Activated CD4-positive, alpha-beta memory T cell treated with anti-CD3 and anti-CD28 coated beads for 36 hours (primary cell): ENCODE measurements around the gene PPP1R3D. TPM values are rescaled to one million over a fixed set of nuclear protein-coding genes. Genes with fewer than 3 reads are reported as not detected.

Source experiments
- CTCF ChIA-PET: fragments of 350-600 bp; sonication (Branson Sonifier 250); formaldehyde crosslinking; loops from one replicate; lab custom pipeline; 2021; ENCODE audit warnings: antibody characterized with exemption, inconsistent platforms; lab: Charles Lee
- POLR2A ChIA-PET: fragments of 350-600 bp; sonication (Branson Sonifier 250); formaldehyde crosslinking; loops from one replicate; lab custom pipeline; 2021; ENCODE audit warnings: antibody characterized with exemption; lab: Charles Lee
- DNase-seq: peaks from one replicate; pipeline ENCODE4 v3.0.0-alpha.2; 2020
- H3K27ac Mint-ChIP-seq: one replicate; pipeline ENCODE4 v1.8.0; 2021; ENCODE audit warnings: mixed read lengths
- H3K27me3 Mint-ChIP-seq: one replicate; pipeline ENCODE4 v1.8.0; 2021; ENCODE audit warnings: mixed read lengths
- H3K36me3 Mint-ChIP-seq: one replicate; pipeline ENCODE4 v1.8.0; 2021; ENCODE audit warnings: mixed read lengths
- H3K4me1 Mint-ChIP-seq: one replicate; pipeline ENCODE4 v1.8.0; 2021; ENCODE audit warnings: low read depth, mixed read lengths
- H3K4me3 Mint-ChIP-seq: one replicate; pipeline ENCODE4 v1.8.0; 2021; ENCODE audit warnings: mild to moderate bottlenecking, mixed read lengths
- H3K9me3 Mint-ChIP-seq: one replicate; pipeline ENCODE4 v1.8.0; 2021; ENCODE audit warnings: mixed read lengths
- intact Hi-C: fragments of 100-400 bp; cut with micrococcal nuclease; formaldehyde crosslinking; loops from one replicate; pipeline ENCODE4 v1.15.1; 2023
- total RNA-seq, 2 experiments: library from RNA; stranded (reverse); gene quantifications; one replicate each; pipeline ENCODE4 v1.2.3, GENCODE V29; 2021

Gene PPP1R3D
- total RNA-seq, 2 experiments from 2014 or later, result 5.7 TPM

DNA sequence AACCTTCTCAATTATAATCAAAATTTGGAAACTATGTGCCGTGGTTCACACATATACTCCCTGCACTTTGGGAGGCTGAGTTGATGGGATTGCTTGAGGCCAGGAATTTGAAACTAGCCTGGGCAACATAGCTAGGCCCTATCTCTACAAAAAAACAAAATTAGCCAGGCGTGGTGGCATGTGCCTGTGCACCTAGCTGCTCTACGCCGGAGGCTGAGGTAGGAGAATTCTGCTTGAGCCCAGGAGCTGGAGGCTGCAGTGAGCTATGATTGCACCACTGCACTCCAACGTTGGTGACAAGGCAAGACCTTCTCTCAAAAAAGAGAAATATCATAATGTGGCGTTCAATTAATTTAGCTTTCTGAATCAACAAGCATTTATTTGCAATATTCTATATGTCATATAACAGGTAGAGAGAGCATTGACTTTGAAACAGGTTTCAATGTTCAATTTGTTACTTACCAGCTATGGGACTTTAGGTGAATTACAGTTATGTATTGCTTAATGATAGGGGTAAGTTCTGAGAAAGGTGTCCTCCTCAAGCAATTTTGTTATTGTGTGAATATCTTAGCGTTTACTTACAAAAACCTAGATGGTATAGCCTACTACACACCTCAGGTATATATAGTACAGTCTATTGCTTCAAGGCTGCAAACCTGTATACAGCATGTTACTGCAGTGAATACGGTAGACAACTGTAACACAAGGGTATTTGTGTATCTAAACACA lies 4.5 kb downstream of the PPP1R3D start:
- ChIA-PET POLR2A (interaction anchor here (1.4 kb wide), 1 partner anchor 8 kb away, joined by 3 read pairs; no protein-coding TSS in a partner anchor), CTCF (interaction anchor here (1.1 to 3.7 kb wide), 9 partner anchors 10 to 376 kb away, joined by 3 to 66 read pairs (median 5); no protein-coding TSS in a partner anchor)
- intact Hi-C loops, result no loop called here
- Mint-ChIP-seq H3K27me3 (no peaks in the 10 kb centered on the region), H3K27ac (no peak overlapping the region), H3K4me1 (peaks cover 31% of the 10 kb centered on the region), H3K4me3 (no peak overlapping the region), H3K36me3 (peaks cover 7% of the 10 kb centered on the region), H3K9me3 (no peaks in the 10 kb centered on the region)
- DNase-seq, result no peak

DNA sequence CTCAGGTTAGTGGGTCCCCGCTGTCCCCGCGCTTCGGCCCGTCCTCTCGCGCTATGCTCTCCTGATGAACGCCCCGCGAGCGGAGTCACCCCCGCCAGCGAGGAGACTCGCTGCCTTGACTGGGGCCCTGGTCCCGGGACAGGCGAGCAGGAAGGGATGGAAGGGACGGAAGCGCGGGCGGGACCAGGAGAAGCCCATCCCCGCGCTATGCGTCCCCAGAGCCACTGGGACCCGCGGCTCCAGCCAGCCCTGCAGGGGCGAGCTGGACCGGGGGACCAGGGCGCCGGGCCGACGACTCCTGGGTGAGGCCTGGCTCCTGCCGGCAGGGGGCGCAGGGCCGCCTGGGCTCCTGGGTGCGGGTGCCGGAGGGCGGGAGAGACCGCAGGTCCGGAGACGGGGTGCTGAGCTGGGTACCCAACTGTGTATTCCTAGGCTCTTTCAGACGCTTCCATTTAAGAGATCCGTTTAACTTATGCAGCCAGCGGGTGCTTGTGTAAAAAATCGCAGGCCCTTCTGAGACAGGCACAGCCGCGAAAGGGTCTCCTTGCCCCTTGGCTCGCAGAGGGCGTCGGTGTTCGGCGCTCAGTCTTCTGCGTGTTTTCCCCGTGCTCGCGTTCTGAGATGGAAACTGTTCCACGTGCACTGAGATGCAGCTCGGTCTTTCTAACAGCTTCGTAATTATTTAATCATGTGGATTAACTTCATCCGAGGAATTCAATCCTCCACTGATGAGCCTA lies 6.1 kb downstream of the PPP1R3D start:
- H3K4me1 Mint-ChIP-seq, result peaks cover 31% of the 10 kb centered on the region
- H3K27ac Mint-ChIP-seq, result peak overlapping the region; percentile 42
- H3K9me3 Mint-ChIP-seq, result no peaks in the 10 kb centered on the region
- H3K4me3 Mint-ChIP-seq, result peak overlapping the region; percentile 69
- ChIA-PET CTCF (interaction anchor here (0.5 to 3.7 kb wide), 21 partner anchors 8 to 419 kb away, joined by 3 to 66 read pairs (median 4); no protein-coding TSS in a partner anchor), POLR2A (interaction anchor here (1.4 kb wide), 1 partner anchor 10 kb away, joined by 3 read pairs; no protein-coding TSS in a partner anchor)
- H3K36me3 Mint-ChIP-seq, result peaks cover 7% of the 10 kb centered on the region
- intact Hi-C loops, result no loop called here
- peak; percentile 84 for DNase-seq
- H3K27me3 Mint-ChIP-seq, result no peaks in the 10 kb centered on the region

DNA sequence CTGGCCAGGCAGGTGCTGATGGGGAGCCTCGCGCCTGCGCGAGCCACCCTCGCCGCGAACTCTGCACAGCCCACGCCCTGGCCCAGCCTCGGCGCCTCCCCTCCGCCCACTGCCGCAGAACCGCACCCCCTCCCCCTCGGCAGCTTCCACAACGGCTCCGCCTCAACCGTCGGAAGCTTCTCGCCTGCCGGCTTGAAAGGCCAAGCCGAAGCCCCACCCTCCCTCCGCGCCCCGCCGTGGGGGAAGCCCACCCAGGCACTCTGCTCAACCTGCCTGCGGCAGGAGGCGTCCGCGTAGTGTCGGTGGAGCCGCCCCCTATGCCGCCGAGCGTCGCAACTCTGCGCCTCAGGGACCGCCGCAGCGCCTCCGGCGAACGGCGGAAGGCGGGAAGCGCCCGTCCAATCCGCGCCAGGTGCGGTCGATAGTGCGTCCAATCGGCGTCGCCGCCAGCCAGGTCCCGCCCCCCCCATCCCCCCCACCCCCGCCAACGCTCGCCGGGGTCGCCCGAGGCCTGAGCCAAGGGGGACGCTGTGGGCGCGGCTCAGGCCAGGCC lies 6.7 kb downstream of the PPP1R3D start, which contains the start of gene SYCP2:
TSS of gene SYCP2 (minus strand) at position 342 of the 553 bp plus-strand sequence. CDS start 11,224 bp downstream, outside the sequence.
- POLR2A ChIA-PET, result no interaction called here
- intact Hi-C loops, result no loop called here
- H3K27ac Mint-ChIP-seq, result peak within 1 kb of the TSS; percentile 42

DNA sequence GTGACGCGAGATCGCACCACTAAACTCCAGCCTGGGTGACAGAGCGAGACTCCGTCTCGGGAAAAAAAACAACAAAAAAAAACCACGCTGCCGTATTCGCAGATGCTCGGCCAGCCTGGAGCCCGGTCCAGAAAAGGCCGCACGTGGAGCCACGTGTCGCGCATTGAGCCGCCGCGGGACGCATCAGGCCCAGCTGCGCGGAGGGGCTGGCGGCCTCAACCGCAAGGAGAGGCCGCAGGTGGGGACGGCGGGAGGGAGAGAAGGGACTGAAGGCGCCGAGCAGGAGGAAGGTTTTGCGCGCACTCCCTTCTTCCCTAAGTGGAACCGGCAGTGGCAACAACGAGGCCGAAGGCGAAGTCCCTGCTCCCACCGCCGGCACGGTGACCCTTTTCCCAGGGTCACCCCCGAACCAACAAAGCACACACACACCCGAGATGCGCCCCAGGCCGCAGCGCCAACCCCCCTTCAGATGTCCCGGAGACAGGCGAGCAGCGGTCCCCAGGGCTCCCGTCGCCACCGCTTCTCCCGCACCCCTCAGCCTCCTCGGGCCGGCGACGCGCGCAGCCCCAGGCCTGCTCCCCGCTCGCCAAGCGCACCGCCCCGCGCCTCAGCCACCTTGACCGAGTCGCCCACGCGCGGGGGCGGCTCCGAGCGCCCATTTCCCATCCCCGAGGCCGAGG lies 7.3 kb downstream of the PPP1R3D start:
- no peaks in the 10 kb centered on the region for H3K9me3 Mint-ChIP-seq
- H3K36me3 Mint-ChIP-seq, result no peaks in the 10 kb centered on the region
- no peak for DNase-seq
- CTCF ChIA-PET, result no interaction called here
- no peak overlapping the region for H3K27ac Mint-ChIP-seq
- POLR2A ChIA-PET, result no interaction called here
- H3K27me3 Mint-ChIP-seq, result no peaks in the 10 kb centered on the region
- intact Hi-C loops, result no loop called here
- peak overlapping the region; percentile 46 for H3K4me3 Mint-ChIP-seq
- peaks cover 19% of the 10 kb centered on the region for H3K4me1 Mint-ChIP-seq

More for the DNA sequence above, 6.7 kb downstream of the PPP1R3D start, which contains the start of gene SYCP2:
- H3K9me3 Mint-ChIP-seq, result no peaks in the 10 kb centered on the region
- no peaks in the 10 kb centered on the region for H3K27me3 Mint-ChIP-seq
- peaks cover 25% of the 10 kb centered on the region for H3K4me1 Mint-ChIP-seq
- DNase-seq, result peak; percentile 64
- CTCF ChIA-PET, result interaction anchor here (0.6 to 3.7 kb wide), 14 partner anchors 7 to 419 kb away, joined by 3 to 66 read pairs (median 4); no protein-coding TSS in a partner anchor
- peaks cover 2% of the 10 kb centered on the region for H3K36me3 Mint-ChIP-seq
- peak within 1 kb of the TSS; percentile 69 for H3K4me3 Mint-ChIP-seq

DNA sequence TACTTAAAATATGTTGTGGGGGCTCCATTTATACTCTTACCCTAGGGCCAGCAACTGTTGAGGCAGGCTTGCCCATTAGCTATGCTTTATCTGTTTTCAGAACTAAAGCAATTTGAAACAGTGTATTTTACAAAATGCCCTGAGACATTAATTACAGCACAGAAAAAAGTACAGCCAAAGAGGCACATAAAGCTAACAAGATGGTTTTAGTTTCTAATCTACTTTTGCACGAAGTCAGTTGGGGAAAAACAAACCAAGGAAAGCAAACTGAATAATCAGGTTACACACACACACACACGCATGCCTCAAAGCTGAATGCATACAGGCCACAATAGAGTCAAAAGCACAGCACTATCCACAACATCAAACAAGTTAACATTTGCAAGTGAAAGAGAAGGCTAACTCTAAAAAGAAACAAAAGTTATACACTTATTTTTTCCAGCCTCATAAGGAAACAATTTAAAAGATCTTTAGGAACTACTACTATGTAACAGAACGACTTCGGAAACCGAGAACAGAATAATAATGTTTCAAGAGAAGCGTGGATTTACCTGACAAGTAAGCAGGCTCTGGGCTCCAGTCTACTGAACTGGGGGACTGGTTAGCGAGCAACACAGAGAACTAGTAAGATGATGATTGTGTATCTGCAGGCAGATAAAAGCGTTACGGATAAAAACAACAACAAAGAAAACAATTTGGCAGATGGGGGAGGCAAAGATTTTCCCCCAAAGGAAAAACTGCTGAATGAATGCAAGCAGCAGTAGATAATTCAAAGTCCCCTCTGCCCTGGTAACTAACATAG lies 8.4 kb downstream of the PPP1R3D start:
- Mint-ChIP-seq H3K36me3 (no peaks in the 10 kb centered on the region), H3K4me3 (peak overlapping the region; percentile 3), H3K27ac (peak overlapping the region; percentile 41), H3K27me3 (no peaks in the 10 kb centered on the region), H3K9me3 (no peaks in the 10 kb centered on the region), H3K4me1 (peaks cover 13% of the 10 kb centered on the region)
- POLR2A ChIA-PET, result no interaction called here
- intact Hi-C loops, result no loop called here
- DNase-seq, result no peak
- CTCF ChIA-PET, result interaction anchor here (1.1 to 1.2 kb wide), 2 partner anchors 8 to 17 kb away, joined by 3 to 4 read pairs; partner anchors contain the start of genes FAM217B and PPP1R3D

DNA sequence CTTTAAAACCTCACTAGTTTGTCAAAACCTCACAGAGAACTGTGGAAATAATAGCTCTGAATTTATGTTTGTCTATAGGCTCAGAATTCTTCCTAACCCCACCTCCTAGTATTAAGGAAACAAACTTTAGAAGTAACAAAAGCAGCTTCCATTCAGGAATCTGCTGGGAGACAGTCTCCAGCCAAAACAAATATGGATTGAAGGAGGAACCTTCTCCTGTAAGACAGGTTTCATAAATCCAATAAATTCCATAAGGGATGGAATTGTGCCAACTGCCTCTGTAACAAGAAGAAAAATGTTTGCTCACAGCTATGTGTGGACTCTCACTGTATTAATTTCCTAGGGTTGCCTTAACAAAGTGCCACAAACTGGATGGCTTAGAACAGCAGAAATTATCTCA lies 14.2 kb downstream of the PPP1R3D start:
- POLR2A ChIA-PET, result no interaction called here
- CTCF ChIA-PET, result interaction anchor here (1.1 to 1.2 kb wide), 2 partner anchors 8 to 10 kb away, joined by 3 to 6 read pairs; partner anchors contain the start of gene SYCP2
- H3K27ac Mint-ChIP-seq, result no peak overlapping the region
- no peak overlapping the region for H3K4me3 Mint-ChIP-seq
- DNase-seq, result no peak
- no peaks in the 10 kb centered on the region for H3K36me3 Mint-ChIP-seq
- intact Hi-C loops, result no loop called here
- no peaks in the 10 kb centered on the region for H3K9me3 Mint-ChIP-seq
- H3K4me1 Mint-ChIP-seq, result no peaks in the 10 kb centered on the region
- H3K27me3 Mint-ChIP-seq, result no peaks in the 10 kb centered on the region

DNA sequence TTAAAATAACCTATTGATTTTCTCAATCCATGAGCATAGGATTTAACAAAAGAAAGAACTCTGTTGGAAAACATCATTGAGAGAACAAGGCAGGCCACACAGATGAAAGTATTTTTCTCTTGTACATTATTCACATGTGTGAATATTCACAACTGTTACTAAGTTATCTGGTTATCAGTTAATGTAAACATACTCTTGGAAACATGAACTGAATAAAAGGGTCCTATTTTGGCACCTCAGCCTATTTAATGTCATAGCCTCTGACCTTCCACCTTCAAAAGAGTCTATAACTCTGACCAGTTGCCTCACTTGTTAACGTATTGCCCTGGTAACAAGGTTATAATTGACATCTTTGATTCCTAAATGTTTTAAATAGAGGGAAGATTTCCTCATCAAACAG lies 14.7 kb downstream of the PPP1R3D start:
- H3K4me1 Mint-ChIP-seq, result no peaks in the 10 kb centered on the region
- H3K36me3 Mint-ChIP-seq, result no peaks in the 10 kb centered on the region
- CTCF ChIA-PET, result interaction anchor here (1.1 to 1.2 kb wide), 2 partner anchors 9 to 11 kb away, joined by 3 to 6 read pairs; partner anchors contain the start of gene SYCP2
- intact Hi-C loops, result no loop called here
- no peak overlapping the region for H3K27ac Mint-ChIP-seq
- H3K27me3 Mint-ChIP-seq, result no peaks in the 10 kb centered on the region
- no peaks in the 10 kb centered on the region for H3K9me3 Mint-ChIP-seq
- no peak for DNase-seq
- POLR2A ChIA-PET, result no interaction called here
- no peak overlapping the region for H3K4me3 Mint-ChIP-seq

DNA sequence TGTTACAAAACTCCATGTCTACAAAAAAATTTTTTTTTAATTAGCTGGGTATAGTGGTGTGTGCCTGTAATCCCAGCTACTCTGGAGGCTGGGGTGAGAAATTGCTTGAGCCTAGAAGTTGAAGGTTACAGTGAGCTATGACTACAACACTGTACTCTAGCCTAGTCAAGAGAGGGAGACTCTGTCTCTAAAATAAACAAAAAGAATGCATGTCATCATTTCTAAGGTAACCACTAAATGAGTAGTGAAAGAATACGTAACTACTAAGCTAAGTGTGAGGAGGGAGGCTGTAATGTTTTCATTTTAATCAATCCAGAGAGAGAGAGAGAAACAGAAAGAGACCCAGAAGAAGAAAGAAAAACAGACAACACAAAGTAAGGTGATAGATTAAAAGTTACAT lies 16.6 kb downstream of the PPP1R3D start:
- intact Hi-C loops, result no loop called here
- no peaks in the 10 kb centered on the region for H3K27me3 Mint-ChIP-seq
- POLR2A ChIA-PET, result no interaction called here
- no peaks in the 10 kb centered on the region for H3K36me3 Mint-ChIP-seq
- no peaks in the 10 kb centered on the region for H3K9me3 Mint-ChIP-seq
- no peak overlapping the region for H3K4me3 Mint-ChIP-seq
- H3K27ac Mint-ChIP-seq, result no peak overlapping the region
- H3K4me1 Mint-ChIP-seq, result no peaks in the 10 kb centered on the region
- no peak for DNase-seq
- CTCF ChIA-PET, result interaction anchor here (1.1 kb wide), 1 partner anchor 11 kb away, joined by 5 read pairs; no protein-coding TSS in a partner anchor

DNA sequence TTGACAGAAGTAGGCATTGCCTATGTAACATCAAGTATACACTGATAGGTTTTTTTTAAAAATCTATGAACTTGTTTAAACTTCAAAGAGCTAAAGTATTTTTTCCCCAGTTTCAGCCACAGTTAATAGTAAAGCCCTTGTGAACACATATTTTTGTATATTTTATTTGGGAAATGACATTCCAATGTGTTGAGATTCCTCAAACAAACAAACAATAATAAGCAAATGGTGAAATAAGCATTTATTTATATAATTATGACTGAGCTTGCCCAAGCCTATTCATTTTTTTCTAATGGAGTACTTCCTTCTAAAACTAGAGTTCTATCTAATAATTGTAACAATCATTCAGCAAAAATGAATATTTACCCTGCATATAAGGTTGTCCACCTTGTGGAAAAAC lies 19.2 kb downstream of the PPP1R3D start:
- no peak for DNase-seq
- intact Hi-C loops, result no loop called here
- peaks cover 2% of the 10 kb centered on the region for H3K36me3 Mint-ChIP-seq
- no peak overlapping the region for H3K27ac Mint-ChIP-seq
- POLR2A ChIA-PET, result no interaction called here
- no peaks in the 10 kb centered on the region for H3K27me3 Mint-ChIP-seq
- no peaks in the 10 kb centered on the region for H3K4me1 Mint-ChIP-seq
- CTCF ChIA-PET, result no interaction called here
- no peaks in the 10 kb centered on the region for H3K9me3 Mint-ChIP-seq
- H3K4me3 Mint-ChIP-seq, result no peak overlapping the region

DNA sequence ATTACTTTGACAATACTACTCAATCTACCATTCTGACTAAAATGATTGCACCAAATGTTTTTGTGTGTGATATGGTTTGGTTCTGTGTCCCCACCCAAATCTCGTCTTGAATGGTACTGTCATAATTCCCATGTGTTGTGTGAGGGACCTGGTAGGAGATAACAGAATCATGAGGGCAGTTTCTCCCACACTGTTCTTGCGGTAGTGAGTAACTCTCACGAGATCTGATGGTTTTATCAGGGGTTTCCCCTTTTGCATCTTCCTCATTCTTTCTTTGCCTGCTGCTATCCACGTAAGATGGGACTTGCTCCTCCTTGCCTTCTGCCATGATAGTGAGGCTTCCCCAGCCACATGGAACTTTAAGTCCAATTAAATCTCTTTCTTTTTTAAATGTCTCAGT lies 27.5 kb downstream of the PPP1R3D start:
- no peaks in the 10 kb centered on the region for H3K36me3 Mint-ChIP-seq
- no peak overlapping the region for H3K4me3 Mint-ChIP-seq
- no peaks in the 10 kb centered on the region for H3K4me1 Mint-ChIP-seq
- ChIA-PET POLR2A (no interaction called here), CTCF (no interaction called here)
- H3K27ac Mint-ChIP-seq, result no peak overlapping the region
- no peaks in the 10 kb centered on the region for H3K9me3 Mint-ChIP-seq
- no peaks in the 10 kb centered on the region for H3K27me3 Mint-ChIP-seq
- DNase-seq, result no peak
- intact Hi-C loops, result no loop called here

DNA sequence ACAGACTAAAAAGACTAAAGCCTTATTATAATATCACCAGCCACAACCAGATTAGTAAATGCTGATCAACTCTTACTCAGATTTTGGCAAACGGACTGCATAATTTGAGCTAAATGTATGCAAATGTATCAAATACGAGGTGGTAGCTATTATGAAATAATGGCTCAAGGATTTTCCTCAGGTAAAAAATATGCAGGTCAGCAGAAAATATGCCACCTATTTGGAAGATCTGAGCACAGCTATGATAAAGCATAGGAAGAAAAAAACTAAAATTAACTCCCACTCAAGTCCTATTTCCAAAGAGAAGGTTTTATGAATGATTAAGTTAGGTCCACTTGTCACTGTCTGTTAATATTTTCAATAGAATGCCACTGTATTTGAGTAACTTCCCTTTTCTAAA lies 29.1 kb downstream of the PPP1R3D start:
- Mint-ChIP-seq H3K36me3 (no peaks in the 10 kb centered on the region), H3K4me3 (no peak overlapping the region), H3K4me1 (no peaks in the 10 kb centered on the region), H3K9me3 (no peaks in the 10 kb centered on the region), H3K27me3 (no peaks in the 10 kb centered on the region), H3K27ac (no peak overlapping the region)
- DNase-seq, result no peak
- ChIA-PET CTCF (interaction anchor here (1.0 to 2.3 kb wide), 2 partner anchors 24 to 29 kb away, joined by 3 to 9 read pairs; partner anchors contain the start of genes FAM217B and PPP1R3D), POLR2A (no interaction called here)
- intact Hi-C loops, result no loop called here
